GM12891 (cell line): Measurements from ENCODE around the gene NR5A1.

ENCODE experiments used
- DNase-seq: peaks from one replicate; pipeline ENCODE4 v3.0.0; 2011; ENCODE audit warnings: low spot score; ENCODE audit not compliant: insufficient read length
- FAIRE-seq: peaks from 2 replicates; lab custom pipeline; 2011; peaks lifted over from hg19 to GRCh38; lab: Jason Lieb, UNC
- PAX5 ChIP-seq: IDR thresholded peaks from 2 replicates; pipeline ENCODE4 v1.6.1; 2011; ENCODE audit warnings: low read length, moderate library complexity, mild to moderate bottlenecking; ENCODE audit not compliant: insufficient read depth, severe bottlenecking
- POLR2A ChIP-seq: IDR thresholded peaks from 2 replicates; pipeline ENCODE4 v1.6.1; 2011; ENCODE audit warnings: low read depth, low read length, control low read depth
- POLR2AphosphoS5 ChIP-seq: IDR thresholded peaks from 2 replicates; pipeline ENCODE4 v1.6.1; 2011; ENCODE audit warnings: low read depth, low read length, control low read depth
- POU2F2 ChIP-seq: IDR thresholded peaks from 2 replicates; pipeline ENCODE4 v1.6.1; 2011; ENCODE audit warnings: low read depth, mild to moderate bottlenecking, control low read depth, low read length, moderate library complexity
- SPI1 ChIP-seq: IDR thresholded peaks from 2 replicates; pipeline ENCODE4 v1.6.1; 2011; ENCODE audit warnings: low read depth, low read length, control low read depth
- TAF1 ChIP-seq: IDR thresholded peaks from 2 replicates; pipeline ENCODE4 v1.6.1; 2011; ENCODE audit warnings: low read depth, low read length, control low read depth

The NR5A1 gene

GRCh38 chr9:124493218-124493617 lies 14.0 kb downstream of the NR5A1 start:
- FAIRE-seq (no peak), DNase-seq (no peak)
- TF ChIP-seq POLR2AphosphoS5 (no peak), SPI1 (no peak), POLR2A (no peak), POU2F2 (no peak), TAF1 (no peak), PAX5 (no peak)

GRCh38 chr9:124492818-124493217 lies 14.4 kb downstream of the NR5A1 start:
- TF ChIP-seq SPI1, result no peak
- TF ChIP-seq POLR2A, result no peak
- TF ChIP-seq PAX5, result no peak
- no peak for TF ChIP-seq POLR2AphosphoS5
- TF ChIP-seq POU2F2, result no peak
- no peak for TF ChIP-seq TAF1
- FAIRE-seq, result no peak
- no peak for DNase-seq

DNA sequence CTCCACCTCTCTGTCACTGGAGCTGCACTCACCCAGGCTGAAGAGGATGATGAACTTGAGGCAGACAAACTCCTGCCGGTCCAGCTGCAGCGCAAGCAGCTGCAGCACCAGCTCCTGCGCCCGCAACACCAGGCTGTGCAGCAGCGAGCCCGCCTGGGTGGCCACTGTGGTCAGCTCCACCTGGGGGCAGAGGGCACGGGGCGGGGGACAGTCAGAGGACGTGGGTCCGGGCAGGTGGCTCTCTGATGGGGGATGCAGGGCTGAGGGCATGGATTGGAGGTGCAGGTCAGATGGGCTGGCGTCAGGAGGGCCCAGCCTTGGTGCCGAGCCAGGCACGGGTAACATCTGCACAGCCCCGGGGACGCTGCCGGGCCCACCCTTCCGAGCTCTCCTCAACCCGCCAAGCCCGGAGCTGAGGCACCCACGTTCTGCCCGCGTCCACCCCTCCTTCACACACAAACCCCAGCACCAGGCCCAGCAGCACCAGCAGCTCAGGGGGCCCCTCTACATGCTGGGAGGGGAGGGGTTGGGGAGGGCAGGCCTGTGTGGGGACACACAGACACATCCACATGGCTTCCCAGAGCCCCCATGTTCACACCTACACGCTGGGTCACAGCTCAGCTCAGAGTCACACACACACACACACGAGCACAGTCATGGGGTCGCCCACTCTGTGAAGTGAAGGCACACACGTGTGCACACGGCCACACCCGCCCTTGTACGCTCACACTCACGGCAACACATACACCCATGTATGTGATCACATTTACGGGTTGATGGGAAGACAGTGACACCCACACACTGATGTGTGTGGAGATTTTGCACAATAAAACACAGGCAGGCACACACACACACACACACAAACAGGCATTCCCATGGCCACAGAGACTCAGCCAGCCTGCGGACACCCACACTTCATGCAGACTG lies 15.9 kb downstream of the NR5A1 start:
- FAIRE-seq, result no peak
- DNase-seq, result no peak
- no peak for TF ChIP-seq TAF1
- no peak for TF ChIP-seq POLR2AphosphoS5
- TF ChIP-seq POU2F2, result no peak
- TF ChIP-seq POLR2A, result no peak
- TF ChIP-seq SPI1, result no peak
- no peak for TF ChIP-seq PAX5

DNA sequence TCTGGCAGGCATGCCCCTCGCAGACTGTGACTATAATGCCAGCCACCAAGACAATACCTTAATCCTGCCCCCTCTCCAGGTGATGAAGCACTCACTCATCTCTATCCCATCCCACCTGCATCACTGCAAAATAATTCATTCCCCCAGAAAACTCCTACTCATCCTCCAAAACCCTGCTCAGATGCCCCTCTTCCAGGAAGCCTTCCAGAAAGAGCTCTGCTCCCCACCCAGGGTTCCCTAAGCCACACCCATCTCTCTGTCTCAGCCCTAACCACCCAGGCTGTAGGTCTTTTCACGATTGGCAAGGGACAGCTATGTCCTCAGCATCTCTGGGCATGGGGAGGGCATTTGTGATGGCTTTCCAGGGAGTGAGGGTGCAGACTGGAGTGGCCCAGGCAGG lies 17.2 kb downstream of the NR5A1 start:
- FAIRE-seq (no peak), DNase-seq (no peak)
- no peak for TF ChIP-seq POLR2AphosphoS5
- no peak for TF ChIP-seq SPI1
- TF ChIP-seq PAX5, result no peak
- no peak for TF ChIP-seq POU2F2
- no peak for TF ChIP-seq POLR2A
- no peak for TF ChIP-seq TAF1

GRCh38 chr9:124489222-124489621 lies 18.0 kb downstream of the NR5A1 start:
- DNase-seq, result no peak
- FAIRE-seq, result no peak
- TF ChIP-seq SPI1, result no peak
- TF ChIP-seq POU2F2, result no peak
- TF ChIP-seq PAX5, result no peak
- no peak for TF ChIP-seq POLR2A
- no peak for TF ChIP-seq POLR2AphosphoS5
- no peak for TF ChIP-seq TAF1

- TF ChIP-seq POU2F2, result no peak
- TF ChIP-seq SPI1, result no peak
- no peak for TF ChIP-seq TAF1
- TF ChIP-seq PAX5, result no peak
- no peak for TF ChIP-seq POLR2AphosphoS5
- no peak for TF ChIP-seq POLR2A
- DNase-seq (no peak), FAIRE-seq (no peak)
These were observed 18.5 kb downstream of the NR5A1 start for GRCh38 chr9:124488641-124489210.

- no peak for DNase-seq
- FAIRE-seq, result no peak
- no peak for TF ChIP-seq TAF1
- TF ChIP-seq POU2F2, result no peak
- no peak for TF ChIP-seq POLR2AphosphoS5
- no peak for TF ChIP-seq PAX5
- TF ChIP-seq POLR2A, result no peak
- no peak for TF ChIP-seq SPI1
These were observed 19.7 kb downstream of the NR5A1 start for GRCh38 chr9:124487260-124488182.

- DNase-seq (no peak), FAIRE-seq (no peak)
- TF ChIP-seq POU2F2 (no peak), POLR2A (no peak), SPI1 (no peak), TAF1 (no peak), POLR2AphosphoS5 (no peak), PAX5 (no peak)
These were observed 20.4 kb downstream of the NR5A1 start for GRCh38 chr9:124486778-124487259.
